OCI-LY7 (cell line): ENCODE data around the gene TIMM13.

Experiments
- EZH2phosphoT487 ChIP-seq: fragments of 200-600 bp; sonication (generic); IDR thresholded peaks from 2 replicates; pipeline ENCODE4 v1.6.1; 2018; ENCODE audit warnings: low read depth, borderline replicate concordance, mild to moderate bottlenecking, mixed run types, antibody characterized with exemption, low read length, moderate library complexity, mixed read lengths
- TF ChIP-seq, protein P1 (sequence below): fragments of 200-600 bp; sonication (generic); conservative IDR thresholded peaks from 2 replicates; pipeline ENCODE4 v1.5.1; 2014; ENCODE audit warnings: mild to moderate bottlenecking, antibody characterized with exemption, low read length, moderate library complexity, mixed read lengths

- TF ChIP-seq, protein P1, sequence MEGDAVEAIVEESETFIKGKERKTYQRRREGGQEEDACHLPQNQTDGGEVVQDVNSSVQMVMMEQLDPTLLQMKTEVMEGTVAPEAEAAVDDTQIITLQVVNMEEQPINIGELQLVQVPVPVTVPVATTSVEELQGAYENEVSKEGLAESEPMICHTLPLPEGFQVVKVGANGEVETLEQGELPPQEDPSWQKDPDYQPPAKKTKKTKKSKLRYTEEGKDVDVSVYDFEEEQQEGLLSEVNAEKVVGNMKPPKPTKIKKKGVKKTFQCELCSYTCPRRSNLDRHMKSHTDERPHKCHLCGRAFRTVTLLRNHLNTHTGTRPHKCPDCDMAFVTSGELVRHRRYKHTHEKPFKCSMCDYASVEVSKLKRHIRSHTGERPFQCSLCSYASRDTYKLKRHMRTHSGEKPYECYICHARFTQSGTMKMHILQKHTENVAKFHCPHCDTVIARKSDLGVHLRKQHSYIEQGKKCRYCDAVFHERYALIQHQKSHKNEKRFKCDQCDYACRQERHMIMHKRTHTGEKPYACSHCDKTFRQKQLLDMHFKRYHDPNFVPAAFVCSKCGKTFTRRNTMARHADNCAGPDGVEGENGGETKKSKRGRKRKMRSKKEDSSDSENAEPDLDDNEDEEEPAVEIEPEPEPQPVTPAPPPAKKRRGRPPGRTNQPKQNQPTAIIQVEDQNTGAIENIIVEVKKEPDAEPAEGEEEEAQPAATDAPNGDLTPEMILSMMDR, result no peak
- TF ChIP-seq EZH2phosphoT487, result no peak
These were observed 49.2 kb upstream of the TIMM13 start for GRCh38 chr19:2476451-2477140.
